Effector CD8-positive, alpha-beta T cell (primary cell): ENCODE results near the gene SPTBN1.

ENCODE experiments used
- DNase-seq: peaks from one replicate; lab custom pipeline; 2025; lab: John Stamatoyannopoulos, UW

SPTBN1 gene

GRCh38 chr2:54574107-54574859 lies 118.2 kb downstream of the SPTBN1 start:
- peak; percentile 45 for DNase-seq

GRCh38 chr2:54574860-54575247 lies 118.7 kb downstream of the SPTBN1 start:
- DNase-seq, result no peak

GRCh38 chr2:54575379-54575888 lies 119.3 kb downstream of the SPTBN1 start:
- no peak for DNase-seq

- DNase-seq, result no peak
These were observed 120.9 kb downstream of the SPTBN1 start for GRCh38 chr2:54577035-54577434.

- no peak for DNase-seq
These were observed 122.0 kb downstream of the SPTBN1 start for GRCh38 chr2:54577944-54578647.

GRCh38 chr2:54578648-54579045 lies 122.5 kb downstream of the SPTBN1 start:
- no peak for DNase-seq

GRCh38 chr2:54579061-54579681 lies 123.0 kb downstream of the SPTBN1 start:
- no peak for DNase-seq

- DNase-seq, result peak; percentile 50
These were observed 123.8 kb downstream of the SPTBN1 start for GRCh38 chr2:54579682-54580620.

- DNase-seq, result no peak
These were observed 125.4 kb downstream of the SPTBN1 start for GRCh38 chr2:54581326-54582039.

- no peak for DNase-seq
These were observed 126.9 kb downstream of the SPTBN1 start for GRCh38 chr2:54582987-54583386.

- no peak for DNase-seq
These were observed 128.5 kb downstream of the SPTBN1 start for GRCh38 chr2:54584598-54584997.

GRCh38 chr2:54585136-54585733 lies 129.1 kb downstream of the SPTBN1 start:
- DNase-seq, result no peak

- no peak for DNase-seq
These were observed 129.9 kb downstream of the SPTBN1 start for GRCh38 chr2:54586062-54586461.

- no peak for DNase-seq
These were observed 130.4 kb downstream of the SPTBN1 start for GRCh38 chr2:54586494-54586893.

- DNase-seq, result no peak
These were observed 131.3 kb downstream of the SPTBN1 start for GRCh38 chr2:54587171-54588016.

GRCh38 chr2:54588244-54588899 lies 132.2 kb downstream of the SPTBN1 start:
- no peak for DNase-seq

GRCh38 chr2:54589038-54589339 lies 132.9 kb downstream of the SPTBN1 start:
- no peak for DNase-seq

- DNase-seq, result peak; percentile 11
These were observed 133.5 kb downstream of the SPTBN1 start for GRCh38 chr2:54589340-54590215.
